GM18951 (cell line): ENCODE data around the gene WWC2.

Experiments
- POLR2A ChIP-seq: IDR thresholded peaks from 4 replicates; pipeline ENCODE4 v1.6.1; 2011; ENCODE audit warnings: mild to moderate bottlenecking; ENCODE audit not compliant: insufficient read length, insufficient read depth; ENCODE audit errors: extremely low read depth
- in situ Hi-C: fragments of 300-500 bp; cut with MboI; formaldehyde crosslinking; loops from one replicate; pipeline ENCODE4 v1.12.0; 2022; ENCODE audit warnings: low sequenced_read_pairs, mixed read lengths, inconsistent platforms; ENCODE audit not compliant: unreplicated experiment

Gene WWC2

GRCh38 chr4:183094393-183095198 is 4.5 kb upstream of the WWC2 start:
- no peak for TF ChIP-seq POLR2A
- in situ Hi-C loops, result no loop called here

GRCh38 chr4:183095199-183095512 is 3.9 kb upstream of the WWC2 start:
- no peak for TF ChIP-seq POLR2A
- in situ Hi-C loops, result no loop called here

GRCh38 chr4:183096276-183096965 is 2.6 kb upstream of the WWC2 start:
- in situ Hi-C loops, result no loop called here
- TF ChIP-seq POLR2A, result no peak

- in situ Hi-C loops, result no loop called here
- TF ChIP-seq POLR2A, result no peak
Observed at GRCh38 chr4:183097231-183098018, 1.6 kb upstream of the WWC2 start.

- in situ Hi-C loops, result no loop called here
- no peak for TF ChIP-seq POLR2A
Observed at GRCh38 chr4:183098019-183098722, 886 bp upstream of the WWC2 start.

- TF ChIP-seq POLR2A, result no peak
- in situ Hi-C loops, result no loop called here
Observed at GRCh38 chr4:183099537-183100297, 660 bp downstream of the WWC2 start.

- in situ Hi-C loops, result no loop called here
- no peak for TF ChIP-seq POLR2A
Observed at GRCh38 chr4:183100298-183100599, 1.2 kb downstream of the WWC2 start.

- no peak for TF ChIP-seq POLR2A
- in situ Hi-C loops, result no loop called here
Observed at GRCh38 chr4:183100827-183101226, 1.8 kb downstream of the WWC2 start.

GRCh38 chr4:183101956-183102480 is 3.0 kb downstream of the WWC2 start:
- no peak for TF ChIP-seq POLR2A
- in situ Hi-C loops, result no loop called here

GRCh38 chr4:183105092-183105491 is 6.0 kb downstream of the WWC2 start:
- no peak for TF ChIP-seq POLR2A
- in situ Hi-C loops, result no loop called here

GRCh38 chr4:183106839-183107238 is 7.8 kb downstream of the WWC2 start:
- in situ Hi-C loops, result no loop called here
- TF ChIP-seq POLR2A, result no peak

GRCh38 chr4:183107891-183108459 is 8.9 kb downstream of the WWC2 start:
- in situ Hi-C loops, result no loop called here
- TF ChIP-seq POLR2A, result no peak

- no peak for TF ChIP-seq POLR2A
- in situ Hi-C loops, result no loop called here
Observed at GRCh38 chr4:183110244-183110643, 11.2 kb downstream of the WWC2 start.
